ENCODE results near the gene SPATC1L.

Gene SPATC1L

DNA sequence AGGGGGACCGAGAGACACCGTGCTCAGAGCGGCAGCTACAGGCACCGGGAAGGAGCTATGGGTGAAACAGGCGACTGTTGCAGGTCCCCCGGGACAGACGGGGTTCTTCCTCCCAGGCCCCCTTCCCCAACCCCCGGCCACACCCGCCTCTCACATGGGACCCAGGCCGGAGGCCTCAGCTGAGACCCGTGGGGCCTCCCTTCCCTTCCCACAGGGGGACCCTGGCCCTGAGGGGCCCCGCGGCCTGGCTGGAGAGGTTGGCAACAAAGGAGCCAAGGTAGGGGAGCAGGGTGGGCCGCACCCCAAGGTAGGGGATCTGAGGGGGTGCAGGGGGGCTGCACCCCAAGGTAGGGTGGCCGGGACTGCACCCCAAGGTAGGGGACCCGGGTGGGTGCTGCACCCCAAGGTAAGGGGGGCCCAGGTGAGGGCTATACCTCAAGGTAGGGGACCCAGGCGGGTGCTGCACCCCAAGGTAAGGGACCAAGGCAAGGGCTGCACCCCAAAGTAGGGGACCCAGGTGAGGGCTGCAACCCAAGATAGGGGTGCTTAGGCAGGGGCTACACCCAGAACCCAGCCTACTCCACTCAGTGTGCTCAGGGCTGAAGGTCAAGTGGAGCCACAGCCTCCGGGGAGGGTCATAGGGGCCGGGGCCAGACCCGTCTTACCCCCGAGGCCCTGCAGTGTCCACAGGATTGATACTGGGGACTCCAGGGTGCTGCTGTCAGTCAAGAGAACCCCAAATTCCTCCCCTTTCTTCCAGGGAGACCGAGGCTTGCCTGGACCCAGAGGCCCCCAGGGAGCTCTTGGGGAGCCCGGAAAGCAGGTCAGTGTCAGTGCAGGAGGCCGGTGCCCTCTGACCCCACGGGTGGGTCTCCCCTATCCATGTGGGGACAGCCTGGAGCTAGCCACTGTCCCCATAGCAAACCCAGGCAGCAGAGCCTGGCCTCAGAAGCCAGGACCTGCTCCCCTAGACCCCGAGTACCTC is 63.7 kb downstream of the SPATC1L start:
- no peak for DNase-seq (ENCODE audit: low read depth in 2 of 2)

DNA sequence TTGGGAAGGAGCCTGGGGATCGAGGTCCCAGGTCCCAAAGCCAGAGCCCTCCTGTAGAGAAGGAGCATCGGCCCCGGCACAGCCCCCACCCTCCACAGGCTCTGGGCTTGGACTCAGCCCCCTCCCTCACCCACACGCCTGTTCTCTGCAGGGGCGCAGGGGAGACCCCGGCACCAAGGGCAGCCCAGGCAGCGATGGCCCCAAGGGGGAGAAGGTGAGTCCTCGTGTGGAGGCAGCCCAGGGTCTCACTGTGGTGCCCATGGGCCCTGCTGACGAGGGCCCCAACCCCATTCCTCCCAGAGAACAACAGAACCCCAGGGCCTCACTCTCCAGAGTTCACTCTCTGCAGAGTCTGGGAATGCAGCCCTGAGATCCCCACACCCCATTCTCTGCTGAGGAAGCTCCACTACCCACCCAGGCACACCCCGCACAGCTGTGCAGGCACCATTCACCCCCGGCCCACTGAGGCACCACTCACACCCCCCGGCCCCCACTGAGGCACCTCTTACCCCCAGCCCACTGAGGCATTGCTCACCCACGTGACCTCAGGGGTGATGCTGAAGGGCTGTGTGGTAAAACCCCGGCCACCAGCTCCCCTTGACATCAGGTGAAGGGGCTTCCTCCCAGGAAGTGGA is 64.5 kb downstream of the SPATC1L start:
- no peak for DNase-seq (ENCODE audit: low read depth in 2 of 2)

DNA sequence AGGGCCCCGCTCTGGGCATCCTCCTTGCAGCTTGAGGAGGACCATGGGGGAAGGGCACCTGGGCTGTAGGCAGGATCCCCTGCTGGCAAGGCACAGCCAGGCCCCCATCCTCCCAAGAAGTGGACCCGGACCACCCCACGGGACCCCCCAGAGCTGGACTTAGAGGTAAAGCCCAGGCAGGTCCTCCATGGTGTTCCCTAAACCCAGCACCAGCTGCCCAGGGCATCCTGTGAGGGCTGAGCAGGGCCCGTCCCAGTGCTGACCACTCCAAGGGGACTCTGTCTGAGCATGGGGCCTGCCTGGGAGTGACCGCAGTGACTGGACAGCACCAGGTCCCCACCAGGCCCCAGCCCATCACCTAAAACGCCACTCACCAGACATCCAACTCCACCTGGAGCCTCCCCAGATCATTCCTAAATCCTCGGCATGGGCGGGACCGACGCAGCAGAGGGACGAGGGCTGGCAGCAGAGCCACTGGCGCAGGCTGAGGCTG is 65.1 kb downstream of the SPATC1L start:
- no peak for DNase-seq (ENCODE audit: low read depth in 2 of 2)

DNA sequence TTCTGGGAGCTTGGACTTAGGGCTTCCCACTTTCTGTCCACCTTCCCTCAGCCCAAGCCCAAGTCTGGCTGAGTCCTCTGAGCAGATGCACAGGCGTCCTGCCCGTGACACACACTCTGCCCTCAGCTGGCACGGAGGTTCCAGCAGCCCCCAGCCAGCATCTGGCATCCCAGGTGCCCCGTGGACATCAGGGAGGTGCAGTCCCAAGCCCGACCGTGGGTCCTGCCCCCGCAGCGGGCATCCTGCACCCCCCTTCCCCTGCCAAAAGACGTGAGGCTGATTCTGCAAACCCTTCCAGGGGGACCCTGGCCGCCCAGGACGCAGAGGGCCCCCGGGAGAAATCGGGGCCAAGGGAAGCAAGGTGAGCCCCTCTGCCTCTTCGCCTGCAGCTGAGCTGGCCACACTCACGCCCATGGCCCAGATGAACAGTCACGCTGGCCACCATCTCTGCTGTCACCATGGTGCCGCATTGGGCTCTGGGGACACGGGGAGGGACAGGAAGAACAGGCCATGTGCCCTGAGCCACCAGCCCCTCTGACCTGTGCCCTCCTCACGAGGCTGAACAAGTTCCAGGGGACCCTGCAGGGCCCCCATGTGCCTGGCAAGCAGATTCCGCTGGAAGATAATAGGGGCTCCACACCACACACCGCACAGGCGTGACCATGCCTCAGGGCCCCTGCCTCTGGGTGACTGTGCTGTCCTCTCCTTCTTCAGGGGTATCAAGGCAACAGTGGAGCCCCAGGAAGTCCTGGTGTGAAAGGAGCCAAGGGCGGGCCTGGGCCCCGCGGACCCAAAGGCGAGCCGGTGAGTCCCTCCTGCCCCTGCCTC is 65.7 kb downstream of the SPATC1L start:
- no peak for DNase-seq (ENCODE audit: low read depth in 2 of 2)

DNA sequence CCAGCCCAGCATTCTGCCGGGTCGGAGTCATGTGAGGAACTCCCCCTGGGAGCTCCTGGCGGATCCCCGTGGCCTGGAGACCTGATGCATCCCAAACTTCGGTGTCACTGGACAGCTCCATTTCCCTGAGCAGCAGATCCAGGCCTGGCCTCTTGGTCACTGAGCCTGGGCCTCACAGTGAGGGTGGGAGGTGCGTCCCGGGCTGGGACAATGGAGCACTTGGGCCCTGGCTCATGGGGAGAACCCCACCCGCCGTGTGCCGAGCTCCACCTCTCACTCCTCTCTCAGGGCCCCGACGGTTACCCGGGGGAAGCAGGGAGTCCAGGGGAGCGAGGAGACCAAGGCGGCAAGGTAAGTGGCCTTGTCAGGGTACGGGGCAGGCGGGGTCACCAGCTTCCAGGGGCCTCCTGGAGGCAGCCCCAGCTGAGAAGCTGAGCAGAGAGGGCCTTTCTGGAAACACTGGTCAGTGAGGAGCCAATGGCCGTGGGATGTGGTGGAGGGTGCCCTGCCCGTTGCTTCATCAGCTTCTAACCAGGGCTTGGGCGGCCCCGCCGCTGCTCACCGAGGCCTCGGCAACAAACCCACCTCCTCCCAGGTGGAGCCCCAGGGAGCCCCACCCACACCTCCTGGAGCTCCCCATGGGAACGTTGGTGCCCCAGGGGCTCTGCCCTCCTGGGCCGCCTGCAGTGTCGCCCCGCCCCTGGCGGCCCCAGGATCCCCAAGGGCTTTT is 66.5 kb downstream of the SPATC1L start:
- no peak for DNase-seq (ENCODE audit: low read depth in 2 of 2)

DNA sequence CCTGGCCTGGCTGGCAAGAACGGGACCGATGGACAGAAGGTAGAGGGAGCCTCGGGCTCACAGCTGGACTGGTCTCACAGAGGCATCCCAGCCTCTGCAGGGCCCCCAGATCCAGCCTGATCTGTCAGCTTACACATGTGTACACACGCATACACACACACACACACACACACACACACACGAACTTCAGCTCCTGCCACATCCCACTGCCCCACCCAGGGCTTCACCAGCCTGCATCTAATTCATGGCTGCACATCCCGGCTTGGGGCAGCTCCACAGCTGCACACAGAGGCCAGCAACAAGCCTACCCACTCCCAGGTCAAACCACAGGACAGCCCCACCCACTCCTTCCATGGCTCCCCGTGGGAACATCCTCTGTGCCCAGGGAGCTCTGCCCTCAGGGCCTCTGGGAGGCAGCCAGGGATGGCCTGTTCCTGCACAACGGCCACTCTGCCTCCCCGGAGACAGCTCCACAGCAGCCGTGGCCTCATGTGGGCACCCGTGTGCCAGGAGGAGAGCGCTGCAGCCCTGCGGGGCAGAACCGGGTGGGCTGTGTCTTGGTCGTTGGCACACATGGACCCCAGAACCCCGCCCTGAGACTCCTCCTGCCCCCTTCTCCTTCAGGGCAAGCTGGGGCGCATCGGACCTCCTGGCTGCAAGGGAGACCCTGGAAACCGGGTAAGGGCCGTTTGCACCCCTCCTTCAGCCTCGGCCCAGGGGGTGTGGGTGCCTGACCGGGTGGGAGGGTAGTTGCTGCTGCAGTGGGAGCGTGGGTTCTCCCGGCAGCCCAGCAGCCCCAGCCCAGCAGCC is 67.3 kb downstream of the SPATC1L start:
- DNase-seq (ENCODE audit: low read depth in 2 of 2) = no peak

DNA sequence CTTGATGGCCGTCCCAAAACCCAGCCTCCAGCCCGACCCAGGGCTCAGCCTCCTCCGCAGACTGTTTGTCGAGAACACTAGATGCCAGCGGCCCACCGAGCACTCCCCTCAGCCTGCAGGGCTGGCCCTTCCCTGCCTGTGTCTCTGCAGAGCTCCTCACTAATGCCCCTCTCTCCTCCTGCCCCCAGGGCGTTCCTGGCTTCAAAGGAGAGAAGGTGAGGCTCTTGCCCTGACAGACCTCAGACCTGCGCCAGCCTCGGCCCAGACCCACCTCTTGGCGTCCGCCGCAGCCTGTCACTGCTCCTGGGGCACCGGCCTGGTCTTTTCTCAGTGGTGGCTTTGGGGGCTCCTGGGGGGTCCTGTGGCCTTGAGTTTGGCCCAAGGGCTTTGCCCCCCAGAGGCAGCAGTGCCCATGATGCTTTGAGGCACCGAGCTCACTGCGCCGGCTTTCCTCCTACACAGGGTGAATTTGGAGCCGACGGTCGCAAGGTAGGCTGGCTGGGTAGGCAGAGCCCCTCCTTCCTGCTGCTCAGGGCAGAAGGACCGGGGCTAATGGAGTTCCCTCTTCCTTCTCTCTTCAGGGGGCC is 68.0 kb downstream of the SPATC1L start:
- no peak for DNase-seq (ENCODE audit: low read depth in 2 of 2)

DNA sequence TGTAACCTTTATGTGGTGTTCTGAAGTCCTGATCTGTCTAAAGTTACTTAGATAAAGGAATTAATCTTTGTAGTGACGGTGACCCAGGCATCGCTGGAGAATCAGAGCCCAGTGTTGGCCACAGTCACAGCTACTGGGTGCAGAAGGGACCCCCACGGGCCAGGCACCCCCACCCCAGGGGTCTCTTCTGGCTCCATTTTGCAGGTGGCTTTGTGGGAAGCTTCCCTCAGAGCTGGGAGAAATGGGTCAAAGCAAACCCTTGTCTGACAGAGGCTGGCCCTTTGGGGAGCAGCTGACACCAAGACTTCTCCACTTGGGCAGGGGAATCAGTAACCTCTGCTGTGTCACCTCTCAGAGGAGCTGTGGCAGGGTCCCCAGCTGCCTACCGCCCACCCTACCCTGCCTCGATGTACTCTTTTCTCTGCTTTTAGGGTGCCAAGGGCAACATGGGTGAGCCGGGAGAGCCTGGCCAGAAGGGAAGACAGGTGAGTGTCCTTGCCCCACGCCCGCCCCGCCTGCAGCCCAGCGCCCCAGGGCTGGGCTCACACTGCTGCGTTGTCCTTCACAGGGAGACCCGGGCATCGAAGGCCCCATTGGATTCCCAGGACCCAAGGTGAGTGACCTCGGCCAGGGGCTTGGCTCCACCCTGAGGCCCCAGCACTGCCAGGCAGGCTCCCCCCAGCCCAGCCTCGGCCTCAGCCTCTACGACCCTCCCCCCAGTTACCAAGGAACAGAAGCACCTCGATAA is 68.6 kb downstream of the SPATC1L start:
- no peak for DNase-seq (ENCODE audit: low read depth in 2 of 2)

DNA sequence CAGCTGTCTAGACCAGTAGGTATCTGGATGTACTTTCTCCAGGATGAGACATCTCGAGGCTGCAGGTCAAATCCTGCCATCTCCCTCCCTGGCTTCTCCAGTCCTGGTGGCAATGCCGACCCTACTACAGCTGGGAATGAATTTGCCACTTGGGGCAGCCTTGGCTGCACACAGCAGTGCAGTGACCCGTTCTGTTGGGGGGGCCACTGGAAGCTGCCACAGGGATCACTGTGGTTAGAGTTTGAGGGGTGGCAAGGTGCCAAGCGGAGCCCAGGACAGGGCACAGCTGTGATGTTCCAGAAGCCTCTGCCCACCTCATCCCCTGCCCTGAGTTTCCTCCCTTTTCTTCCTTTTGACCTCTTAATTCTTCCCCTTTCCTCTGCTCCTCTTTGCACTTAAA is 69.3 kb downstream of the SPATC1L start:
- DNase-seq (ENCODE audit: low read depth in 2 of 2) = no peak

DNA sequence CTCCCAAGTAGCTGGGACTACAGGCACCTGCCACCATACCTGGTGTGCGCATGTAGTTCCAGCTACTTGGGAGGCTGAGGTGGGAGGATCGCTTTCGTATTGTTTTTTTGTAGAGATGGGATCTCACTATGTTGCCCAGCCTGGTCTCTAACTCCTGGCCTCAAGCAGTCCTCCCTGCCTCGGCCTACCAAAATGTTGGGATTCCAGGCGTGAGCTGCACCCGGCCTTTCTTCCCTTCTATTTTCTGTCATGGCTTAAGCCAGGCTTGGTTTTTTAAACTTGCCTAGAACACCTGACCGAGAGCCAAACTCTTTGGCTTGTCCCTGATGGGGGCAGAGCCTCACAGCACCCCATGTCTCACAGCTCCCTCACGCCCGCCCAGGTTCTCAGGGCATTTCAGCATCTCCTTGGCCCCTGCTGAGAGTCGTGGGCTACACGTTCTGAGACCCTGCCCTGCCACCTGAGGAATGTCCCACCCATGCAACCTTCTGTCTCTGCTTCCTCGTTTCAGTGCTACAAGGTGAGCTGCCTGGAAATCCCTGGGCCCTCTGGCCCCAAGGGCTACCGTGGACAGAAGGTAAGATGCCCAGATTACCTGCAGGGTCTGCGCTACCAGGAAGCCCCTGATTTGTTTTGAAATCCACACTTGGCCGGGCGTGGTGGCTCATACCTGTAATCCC is 70.6 kb downstream of the SPATC1L start:
- DNase-seq (ENCODE audit: low read depth in 2 of 2) = no peak

DNA sequence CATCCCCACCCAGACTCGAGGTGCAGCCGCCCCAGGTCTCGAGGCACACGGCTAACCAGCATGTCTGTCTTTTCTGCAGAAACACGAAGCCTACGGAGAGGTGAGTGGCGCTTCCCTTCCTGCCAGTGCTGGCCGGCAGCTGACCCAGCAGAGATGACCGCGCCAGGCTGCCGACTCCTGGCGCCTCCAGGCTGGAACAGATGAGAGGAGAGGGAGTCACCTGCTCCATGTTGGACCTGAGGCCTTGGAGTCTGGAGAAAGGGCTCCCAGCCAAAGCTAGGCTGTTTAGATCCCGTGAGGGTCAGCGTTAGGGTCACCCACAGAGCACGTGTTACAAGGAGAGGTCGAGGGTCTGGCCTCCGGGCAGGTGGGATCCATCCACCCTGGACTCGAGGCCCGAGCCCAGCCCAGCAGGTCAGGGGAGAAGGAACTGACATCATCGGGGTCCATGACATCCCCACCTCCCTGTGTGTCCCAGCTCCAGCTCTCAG is 71.5 kb downstream of the SPATC1L start:
- no peak for DNase-seq (ENCODE audit: low read depth in 2 of 2)

DNA sequence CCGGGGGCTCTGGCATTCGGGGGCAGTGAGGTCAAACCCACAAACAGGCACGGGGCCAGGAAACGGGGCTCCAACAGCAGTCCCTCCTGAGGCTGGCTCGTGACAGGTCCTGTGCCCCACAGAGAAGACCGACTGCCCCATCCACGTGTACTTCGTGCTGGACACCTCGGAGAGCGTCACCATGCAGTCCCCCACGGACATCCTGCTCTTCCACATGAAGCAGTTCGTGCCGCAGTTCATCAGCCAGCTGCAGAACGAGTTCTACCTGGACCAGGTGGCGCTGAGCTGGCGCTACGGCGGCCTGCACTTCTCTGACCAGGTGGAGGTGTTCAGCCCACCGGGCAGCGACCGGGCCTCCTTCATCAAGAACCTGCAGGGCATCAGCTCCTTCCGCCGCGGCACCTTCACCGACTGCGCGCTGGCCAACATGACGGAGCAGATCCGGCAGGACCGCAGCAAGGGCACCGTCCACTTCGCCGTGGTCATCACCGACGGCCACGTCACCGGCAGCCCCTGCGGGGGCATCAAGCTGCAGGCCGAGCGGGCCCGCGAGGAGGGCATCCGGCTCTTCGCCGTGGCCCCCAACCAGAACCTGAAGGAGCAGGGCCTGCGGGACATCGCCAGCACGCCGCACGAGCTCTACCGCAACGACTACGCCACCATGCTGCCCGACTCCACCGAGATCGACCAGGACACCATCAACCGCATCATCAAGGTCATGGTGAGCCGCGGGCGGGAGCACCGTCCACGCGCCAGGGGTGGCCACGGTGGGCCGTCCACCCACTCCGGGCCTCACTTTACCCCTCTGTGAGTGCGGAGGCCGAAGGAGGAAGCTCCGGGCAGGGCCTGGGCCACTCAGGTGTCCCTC is 72.2 kb downstream of the SPATC1L start:
- DNase-seq (ENCODE audit: low read depth in 2 of 2) = no peak

DNA sequence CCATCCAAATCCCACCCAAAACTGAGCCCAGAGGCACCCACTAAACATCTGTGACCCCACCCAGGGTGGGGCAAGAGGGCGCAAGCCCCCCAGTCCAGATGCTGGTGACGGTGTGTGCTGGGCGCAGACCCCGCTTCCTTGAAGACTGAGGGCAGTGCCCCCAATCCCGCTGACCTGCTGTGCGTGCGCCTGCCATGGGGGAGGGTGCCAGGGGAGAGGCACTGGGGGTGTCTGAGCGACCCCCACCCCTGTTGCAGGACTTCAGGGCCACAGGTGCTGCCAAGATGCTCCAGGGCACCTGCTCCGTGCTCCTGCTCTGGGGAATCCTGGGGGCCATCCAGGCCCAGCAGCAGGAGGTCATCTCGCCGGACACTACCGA is 73.1 kb downstream of the SPATC1L start:
- DNase-seq (ENCODE audit: low read depth in 2 of 2) = no peak

Data from stimulated activated CD8-positive, alpha-beta memory T cell treated with anti-CD3 and anti-CD28 coated beads, Interleukin-2, amount 100 ng/mL, for 1 hour (primary cell).